Fibroblast of skin of abdomen (primary cell): ENCODE results near the gene SLC22A5.
"Not testable (repeated sequence)": the region's sequence is repeated elsewhere in the genome, so short reads cannot be mapped to it uniquely, and the experiment has no call there.

Experiments used
- DNase-seq: peaks from one replicate; pipeline ENCODE4 v3.0.0-alpha.2; 2013

The SLC22A5 gene

GRCh38 chr5:132388244-132389050 lies 18.9 kb downstream of the SLC22A5 start:
- DNase-seq, result peak; percentile 60

- no peak for DNase-seq
These were observed 19.5 kb downstream of the SLC22A5 start for GRCh38 chr5:132389051-132389331.

GRCh38 chr5:132389585-132390286 lies 20.2 kb downstream of the SLC22A5 start:
- peak; percentile 100 for DNase-seq

- no peak for DNase-seq
These were observed 21.7 kb downstream of the SLC22A5 start for GRCh38 chr5:132391247-132391646.

GRCh38 chr5:132391870-132392269 lies 22.4 kb downstream of the SLC22A5 start:
- DNase-seq, result no peak

GRCh38 chr5:132392411-132392810 lies 22.9 kb downstream of the SLC22A5 start:
- no peak for DNase-seq

- DNase-seq, result no peak
These were observed 23.7 kb downstream of the SLC22A5 start for GRCh38 chr5:132392978-132393825.

GRCh38 chr5:132394667-132395259 lies 25.3 kb downstream of the SLC22A5 start:
- DNase-seq, result no peak

GRCh38 chr5:132396589-132397031 lies 27.1 kb downstream of the SLC22A5 start:
- no peak for DNase-seq

GRCh38 chr5:132397224-132397623 lies 27.7 kb downstream of the SLC22A5 start:
- DNase-seq, result no peak

- DNase-seq, result not testable (repeated sequence)
These were observed 28.6 kb downstream of the SLC22A5 start for GRCh38 chr5:132397936-132398675.

GRCh38 chr5:132404041-132404440 lies 34.5 kb downstream of the SLC22A5 start:
- DNase-seq, result not testable (repeated sequence)

- DNase-seq, result no peak
These were observed 36.1 kb downstream of the SLC22A5 start for GRCh38 chr5:132405646-132406045.

GRCh38 chr5:132406144-132406783 lies 36.8 kb downstream of the SLC22A5 start:
- no peak for DNase-seq

- no peak for DNase-seq
These were observed 38.5 kb downstream of the SLC22A5 start for GRCh38 chr5:132407970-132408369.

GRCh38 chr5:132408456-132408855 lies 38.9 kb downstream of the SLC22A5 start:
- no peak for DNase-seq

GRCh38 chr5:132408965-132409364 lies 39.5 kb downstream of the SLC22A5 start:
- no peak for DNase-seq

- peak; percentile 69 for DNase-seq
These were observed 41.2 kb downstream of the SLC22A5 start for GRCh38 chr5:132410451-132411303.

GRCh38 chr5:132411304-132412013 lies 41.9 kb downstream of the SLC22A5 start:
- no peak for DNase-seq

- DNase-seq, result no peak
These were observed 44.1 kb downstream of the SLC22A5 start for GRCh38 chr5:132413567-132413966.
